ENCODE results near the gene CHMP4B. TPM values are rescaled to one million over a fixed set of nuclear protein-coding genes. Genes with fewer than 3 reads are reported as not detected.
A peak's percentile ranks its signal among the peaks of the same experiment; 100 is the strongest.

Gene CHMP4B
- total RNA-seq, 3 donors from 2014 or later (not counting 1 experiment from before 2014, with no cell fraction given): 63.7 to 74.0 (median 70.0) TPM

DNA sequence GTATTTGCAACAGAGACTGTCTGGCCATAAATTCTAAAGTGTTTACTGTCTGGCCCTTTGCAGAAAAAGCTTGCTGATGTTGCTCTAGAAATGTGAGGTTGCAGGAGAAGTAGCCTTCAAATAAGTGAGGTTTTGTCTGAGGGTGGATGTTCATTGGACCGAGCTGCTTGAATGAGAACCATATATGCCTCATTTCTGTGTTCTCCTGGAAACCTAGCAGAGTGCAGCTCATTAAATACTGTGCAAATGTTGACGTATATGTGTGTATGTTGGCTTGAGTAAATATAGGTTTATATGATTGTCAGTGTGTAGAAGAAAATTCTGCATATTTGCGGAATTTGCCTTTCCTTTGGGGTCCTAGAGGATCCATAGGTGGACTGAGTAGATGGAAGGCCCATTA lies 39.0 kb downstream of the CHMP4B start:
- Mint-ChIP-seq H3K4me3 (no peak overlapping the region), H3K27me3 (ENCODE audit: low read depth in 2 of 2) (no peaks in the 10 kb centered on the region), H3K9me3 (no peaks in the 10 kb centered on the region), H3K27ac (no peak overlapping the region), H3K36me3 (no peaks in the 10 kb centered on the region), H3K4me1 (peaks cover 24 to 45% of the 10 kb centered on the region in 2 donors)
- peaks cover 15% of the 10 kb centered on the region for H3K4me1 ChIP-seq (ENCODE audit: control insufficient read depth, insufficient read depth, low read length)
- no peaks in the 10 kb centered on the region for H3K27me3 ChIP-seq (ENCODE audit: control insufficient read depth, insufficient read depth, low read length)
- ATAC-seq (no peak), DNase-seq (no peak)
- H3K36me3 ChIP-seq (ENCODE audit: control insufficient read depth, insufficient read depth, low read length): peaks cover 54% of the 10 kb centered on the region
- no peaks in the 10 kb centered on the region for H3K9me3 ChIP-seq (ENCODE audit: control insufficient read depth, insufficient read depth, low read length)
- no peak overlapping the region for H3K4me3 ChIP-seq (ENCODE audit: low read length)
- 95% methylated on average over 3 of the region's 3 CpGs for WGBS (ENCODE audit: insufficient coverage)
- H3K27ac ChIP-seq (ENCODE audit: low read length): no peak overlapping the region
- TF ChIP-seq, protein P1, sequence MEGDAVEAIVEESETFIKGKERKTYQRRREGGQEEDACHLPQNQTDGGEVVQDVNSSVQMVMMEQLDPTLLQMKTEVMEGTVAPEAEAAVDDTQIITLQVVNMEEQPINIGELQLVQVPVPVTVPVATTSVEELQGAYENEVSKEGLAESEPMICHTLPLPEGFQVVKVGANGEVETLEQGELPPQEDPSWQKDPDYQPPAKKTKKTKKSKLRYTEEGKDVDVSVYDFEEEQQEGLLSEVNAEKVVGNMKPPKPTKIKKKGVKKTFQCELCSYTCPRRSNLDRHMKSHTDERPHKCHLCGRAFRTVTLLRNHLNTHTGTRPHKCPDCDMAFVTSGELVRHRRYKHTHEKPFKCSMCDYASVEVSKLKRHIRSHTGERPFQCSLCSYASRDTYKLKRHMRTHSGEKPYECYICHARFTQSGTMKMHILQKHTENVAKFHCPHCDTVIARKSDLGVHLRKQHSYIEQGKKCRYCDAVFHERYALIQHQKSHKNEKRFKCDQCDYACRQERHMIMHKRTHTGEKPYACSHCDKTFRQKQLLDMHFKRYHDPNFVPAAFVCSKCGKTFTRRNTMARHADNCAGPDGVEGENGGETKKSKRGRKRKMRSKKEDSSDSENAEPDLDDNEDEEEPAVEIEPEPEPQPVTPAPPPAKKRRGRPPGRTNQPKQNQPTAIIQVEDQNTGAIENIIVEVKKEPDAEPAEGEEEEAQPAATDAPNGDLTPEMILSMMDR (IDR thresholded peaks at IDR 0.05): no peak
- intact Hi-C loops (cut with micrococcal nuclease): no loop called here

DNA sequence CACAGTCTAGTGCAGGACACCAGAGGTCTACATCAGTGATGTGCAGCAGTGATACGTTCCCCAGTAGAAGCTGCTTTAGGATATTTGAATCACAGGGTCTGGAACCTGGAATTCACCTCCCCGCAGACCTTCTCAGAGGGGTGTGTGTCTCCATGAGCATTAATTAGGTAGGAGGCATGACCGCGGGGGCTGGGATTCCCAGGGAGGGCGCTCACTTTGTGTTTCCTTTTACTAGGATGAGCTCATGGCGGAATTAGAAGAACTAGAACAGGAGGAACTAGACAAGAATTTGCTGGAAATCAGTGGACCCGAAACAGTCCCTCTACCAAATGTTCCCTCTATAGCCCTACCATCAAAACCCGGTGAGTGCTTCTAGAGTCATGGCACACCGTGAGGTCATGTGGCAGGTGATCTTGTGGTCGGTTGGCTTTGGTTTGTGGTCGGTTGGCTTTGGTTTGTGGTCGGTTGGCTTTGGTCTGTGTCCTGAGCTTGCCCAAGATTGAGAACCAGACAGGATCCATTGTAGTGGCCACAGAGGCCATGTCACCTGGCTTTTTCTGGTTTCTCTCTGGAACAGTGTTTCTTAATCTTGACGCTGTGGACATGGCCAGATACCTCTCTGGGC lies 40.8 kb downstream of the CHMP4B start:
- TF ChIP-seq, protein P1 (IDR thresholded peaks at IDR 0.05): no peak
- no peaks in the 10 kb centered on the region for H3K36me3 Mint-ChIP-seq
- H3K36me3 ChIP-seq (ENCODE audit: control insufficient read depth, insufficient read depth, low read length): peaks cover 59% of the 10 kb centered on the region
- peaks cover 5% of the 10 kb centered on the region for H3K4me1 ChIP-seq (ENCODE audit: control insufficient read depth, insufficient read depth, low read length)
- H3K4me1 Mint-ChIP-seq: peaks cover 7 to 28% of the 10 kb centered on the region in 2 donors
- H3K4me3 ChIP-seq (ENCODE audit: low read length): no peak overlapping the region
- no peak overlapping the region for H3K4me3 Mint-ChIP-seq
- ATAC-seq: no peak
- 85% methylated on average over 13 of the region's 13 CpGs for WGBS (ENCODE audit: insufficient coverage)
- no peaks in the 10 kb centered on the region for H3K9me3 ChIP-seq (ENCODE audit: control insufficient read depth, insufficient read depth, low read length)
- intact Hi-C loops (cut with micrococcal nuclease): no loop called here
- no peak for DNase-seq
- H3K27me3 Mint-ChIP-seq (ENCODE audit: low read depth in 2 of 2): no peaks in the 10 kb centered on the region
- no peaks in the 10 kb centered on the region for H3K27me3 ChIP-seq (ENCODE audit: control insufficient read depth, insufficient read depth, low read length)
- peak overlapping the region in 1 of 2 donors; percentile 36 for H3K27ac Mint-ChIP-seq
- H3K9me3 Mint-ChIP-seq: no peaks in the 10 kb centered on the region
- H3K27ac ChIP-seq (ENCODE audit: low read length): no peak overlapping the region

DNA sequence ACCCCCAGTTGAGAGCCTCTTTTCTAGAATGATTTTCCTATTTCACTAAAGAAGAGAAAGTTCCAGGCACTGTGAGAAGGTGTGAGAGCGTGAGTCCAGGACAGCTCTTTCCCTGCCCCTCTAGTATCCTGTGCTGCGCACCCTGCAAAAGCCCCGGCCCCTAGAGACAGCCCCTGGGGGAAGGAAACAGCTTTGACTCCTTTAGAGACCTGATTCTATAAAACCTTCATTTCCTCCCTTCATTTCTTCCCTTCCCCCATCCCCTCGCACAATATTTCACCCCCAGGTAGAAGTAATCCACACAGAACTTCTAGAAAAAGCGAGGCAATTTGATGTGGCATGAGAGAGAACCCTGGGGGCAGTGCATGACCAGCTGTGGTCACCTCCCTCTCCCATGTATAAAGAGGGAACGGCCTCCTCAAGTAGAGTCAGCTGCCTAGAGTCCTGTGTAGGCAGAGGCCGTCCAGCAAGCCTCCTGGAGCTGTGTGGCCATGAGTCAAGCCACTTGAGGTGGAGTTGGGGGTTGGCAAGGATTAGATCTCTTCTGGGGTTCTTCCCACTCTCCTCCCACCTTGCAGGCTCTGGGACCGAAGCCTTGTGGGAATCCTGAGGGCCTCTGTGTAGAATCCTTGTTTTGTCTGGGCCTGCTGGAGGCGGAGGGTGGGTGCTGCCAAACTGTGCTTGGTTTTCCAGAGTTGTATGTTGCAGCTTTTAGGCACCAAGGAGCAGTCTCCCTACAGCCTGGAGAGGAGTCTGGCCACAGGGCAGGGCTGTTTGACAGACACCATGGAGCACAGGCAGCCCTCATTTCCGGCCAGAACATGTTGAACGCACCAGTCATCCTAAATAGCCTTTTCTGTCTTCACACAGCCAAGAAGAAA lies 41.7 kb downstream of the CHMP4B start:
- H3K4me3 Mint-ChIP-seq: no peak overlapping the region
- no peaks in the 10 kb centered on the region for H3K9me3 Mint-ChIP-seq
- Histone ChIP-seq H3K9me3 (ENCODE audit: control insufficient read depth, insufficient read depth, low read length) (no peaks in the 10 kb centered on the region), H3K4me1 (ENCODE audit: control insufficient read depth, insufficient read depth, low read length) (peaks cover 5% of the 10 kb centered on the region), H3K27ac (ENCODE audit: low read length) (no peak overlapping the region), H3K27me3 (ENCODE audit: control insufficient read depth, insufficient read depth, low read length) (no peaks in the 10 kb centered on the region), H3K36me3 (ENCODE audit: control insufficient read depth, insufficient read depth, low read length) (peaks cover 59% of the 10 kb centered on the region), H3K4me3 (ENCODE audit: low read length) (no peak overlapping the region)
- no peaks in the 10 kb centered on the region for H3K27me3 Mint-ChIP-seq (ENCODE audit: low read depth in 2 of 2)
- intact Hi-C loops (cut with micrococcal nuclease): no loop called here
- no peak overlapping the region for H3K27ac Mint-ChIP-seq
- ATAC-seq (no peak), DNase-seq (no peak)
- TF ChIP-seq, protein P1 (IDR thresholded peaks at IDR 0.05): no peak
- no peaks in the 10 kb centered on the region for H3K36me3 Mint-ChIP-seq
- peaks cover 0 to 25% of the 10 kb centered on the region in 2 donors for H3K4me1 Mint-ChIP-seq
- WGBS (ENCODE audit: insufficient coverage): 95% methylated on average over 9 of the region's 11 CpGs
